Stimulated activated effector memory CD8-positive, alpha-beta T cell treated with anti-CD3 and anti-CD28 coated beads, Interleukin-12 subunit alpha, Interleukin-12 subunit beta, amount 100 ng/mL, for 72 hours (primary cell): Measurements from ENCODE around the gene SIRPA.

Source experiments
- ATAC-seq: fragments of 150-1000 bp; cut with Tn5 transposase; 2 replicates; pipeline ENCODE4 v1.10.0; 2021
- DNase-seq, 2 donors: peaks; one replicate each; pipeline ENCODE4 v3.0.0; 2021 to 2022; ENCODE audit warnings: low spot score in 2 of 2
- H3K27ac Mint-ChIP-seq: one replicate; pipeline ENCODE4 v1.8.0; 2022; ENCODE audit warnings: mild to moderate bottlenecking, mixed read lengths
- H3K36me3 Mint-ChIP-seq: one replicate; pipeline ENCODE4 v1.8.0; 2022; ENCODE audit warnings: mild to moderate bottlenecking, mixed read lengths
- H3K4me1 Mint-ChIP-seq: one replicate; pipeline ENCODE4 v1.8.0; 2022; ENCODE audit warnings: mixed read lengths
- H3K4me3 Mint-ChIP-seq: one replicate; pipeline ENCODE4 v1.8.0; 2022; ENCODE audit warnings: mild to moderate bottlenecking, mixed read lengths
- H3K9me3 Mint-ChIP-seq: one replicate; pipeline ENCODE4 v1.8.0; 2022; ENCODE audit warnings: mixed read lengths

Gene SIRPA

DNA sequence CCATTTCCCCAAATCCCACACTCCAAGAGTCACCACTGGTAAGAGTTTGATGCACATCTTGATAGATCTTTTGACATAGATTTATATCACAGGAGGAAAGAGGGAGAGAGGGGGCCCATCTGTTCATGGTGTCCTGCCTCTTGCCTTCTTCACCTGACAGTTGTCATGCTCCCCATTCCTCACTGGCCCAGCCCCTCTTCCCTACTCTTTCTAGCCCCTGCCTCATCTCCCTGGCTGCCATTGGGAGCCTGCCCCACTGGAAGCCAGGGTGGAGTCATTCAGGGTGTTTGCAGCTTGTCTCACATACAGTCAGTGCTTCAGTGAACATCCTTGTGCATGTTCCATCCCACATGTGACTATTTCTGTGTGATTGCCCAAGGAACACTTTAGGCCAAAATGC lies 27.6 kb downstream of the SIRPA start:
- no peak for DNase-seq
- Mint-ChIP-seq H3K9me3 (no peaks in the 10 kb centered on the region), H3K4me3 (no peak overlapping the region), H3K4me1 (no peaks in the 10 kb centered on the region), H3K36me3 (no peaks in the 10 kb centered on the region), H3K27ac (no peak overlapping the region)
- no peak for ATAC-seq

DNA sequence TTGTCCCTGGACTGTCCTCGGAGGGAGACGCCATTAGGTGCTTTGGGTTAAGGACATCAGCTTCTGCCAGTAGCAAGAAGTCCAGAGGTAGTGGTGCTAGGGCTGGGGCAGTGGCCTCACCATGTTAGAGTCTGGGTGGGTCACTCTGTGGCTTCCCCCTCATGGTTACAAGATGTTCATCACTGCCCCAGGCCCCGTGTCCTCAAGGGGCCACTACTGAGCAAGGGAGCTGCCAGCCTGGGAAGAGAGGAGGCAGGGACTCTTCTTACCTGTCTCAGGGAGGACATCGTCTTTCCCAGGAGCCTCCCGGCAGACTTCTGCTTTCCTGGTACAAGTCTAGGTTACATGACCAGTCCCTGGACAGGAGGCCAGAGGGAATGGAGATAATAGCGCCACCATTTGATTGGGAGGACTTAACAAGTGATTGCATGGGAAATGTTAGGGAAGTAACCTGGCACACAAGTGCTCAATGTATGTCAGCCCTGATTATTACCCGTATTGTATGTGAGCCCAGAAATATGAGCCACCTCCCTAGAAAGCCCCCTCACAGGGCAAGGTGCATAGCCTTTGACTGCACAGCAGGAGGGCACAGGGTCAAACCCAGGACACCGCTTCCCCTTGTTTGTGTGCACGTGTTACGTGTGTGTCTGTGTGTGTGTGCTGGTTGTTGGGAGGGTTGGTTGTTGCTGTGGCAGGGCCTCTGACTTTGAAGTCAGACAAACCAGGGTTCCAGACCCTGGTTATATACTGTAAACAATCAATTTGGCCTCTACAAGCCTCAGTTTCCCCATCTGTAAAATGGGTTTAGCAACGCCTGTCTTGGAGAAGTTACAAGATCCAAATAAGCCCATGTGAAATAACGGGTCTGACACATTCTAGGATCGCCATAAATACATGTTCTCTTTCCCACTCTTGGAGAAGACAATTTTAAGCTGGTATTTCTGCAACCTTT lies 30.0 kb downstream of the SIRPA start:
- H3K9me3 Mint-ChIP-seq = no peaks in the 10 kb centered on the region
- no peak overlapping the region for H3K27ac Mint-ChIP-seq
- H3K4me1 Mint-ChIP-seq = no peaks in the 10 kb centered on the region
- no peak for DNase-seq
- H3K4me3 Mint-ChIP-seq = no peak overlapping the region
- H3K36me3 Mint-ChIP-seq = no peaks in the 10 kb centered on the region
- no peak for ATAC-seq

DNA sequence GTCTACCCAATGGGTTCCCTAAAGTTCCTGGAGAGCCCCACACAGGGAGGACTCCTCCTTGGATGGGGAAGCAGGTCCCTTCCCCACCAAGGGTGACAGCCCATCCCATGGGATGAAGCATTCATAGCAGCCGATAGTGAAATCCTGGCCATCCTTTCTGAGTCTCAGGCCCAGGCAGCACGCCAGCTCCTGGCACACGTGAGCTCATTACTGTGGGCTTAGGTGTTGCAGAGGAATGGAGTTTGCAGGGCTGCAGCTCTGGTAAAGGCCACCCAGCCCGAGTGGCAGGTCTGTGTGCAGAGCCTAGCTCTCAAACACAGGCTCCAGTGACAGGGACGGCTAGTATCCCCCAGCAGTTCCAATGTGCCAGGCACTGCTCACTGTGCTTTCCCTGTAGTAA lies 31.0 kb downstream of the SIRPA start:
- no peaks in the 10 kb centered on the region for H3K9me3 Mint-ChIP-seq
- H3K36me3 Mint-ChIP-seq = no peaks in the 10 kb centered on the region
- no peak overlapping the region for H3K27ac Mint-ChIP-seq

DNA sequence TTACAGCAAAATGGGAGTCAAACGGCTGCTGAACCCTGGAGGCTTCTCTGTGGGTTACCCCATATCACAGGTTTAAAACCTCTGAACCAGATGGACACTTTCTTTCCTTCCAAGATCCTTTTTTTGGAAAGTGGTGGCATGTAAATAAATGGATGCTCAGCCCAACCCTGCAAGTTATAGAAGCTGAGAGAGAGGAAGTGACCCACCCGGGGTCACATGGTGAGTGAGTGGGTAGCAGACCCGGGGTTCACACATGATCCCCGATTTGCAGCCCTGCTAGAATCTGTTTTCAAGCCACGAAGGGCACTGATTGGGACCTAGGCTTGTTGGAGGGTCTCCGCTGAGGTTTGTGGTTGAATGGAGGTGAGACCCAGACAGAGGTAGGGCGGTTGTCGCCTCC lies 32.0 kb downstream of the SIRPA start:
- Mint-ChIP-seq H3K27ac (no peak overlapping the region), H3K4me3 (no peak overlapping the region), H3K36me3 (no peaks in the 10 kb centered on the region), H3K4me1 (no peaks in the 10 kb centered on the region), H3K9me3 (no peaks in the 10 kb centered on the region)
- no peak for DNase-seq
- ATAC-seq = no peak

More for the DNA sequence above, 31.0 kb downstream of the SIRPA start:
- Mint-ChIP-seq H3K4me3 (no peak overlapping the region), H3K4me1 (no peaks in the 10 kb centered on the region)
- DNase-seq (no peak), ATAC-seq (no peak)

DNA sequence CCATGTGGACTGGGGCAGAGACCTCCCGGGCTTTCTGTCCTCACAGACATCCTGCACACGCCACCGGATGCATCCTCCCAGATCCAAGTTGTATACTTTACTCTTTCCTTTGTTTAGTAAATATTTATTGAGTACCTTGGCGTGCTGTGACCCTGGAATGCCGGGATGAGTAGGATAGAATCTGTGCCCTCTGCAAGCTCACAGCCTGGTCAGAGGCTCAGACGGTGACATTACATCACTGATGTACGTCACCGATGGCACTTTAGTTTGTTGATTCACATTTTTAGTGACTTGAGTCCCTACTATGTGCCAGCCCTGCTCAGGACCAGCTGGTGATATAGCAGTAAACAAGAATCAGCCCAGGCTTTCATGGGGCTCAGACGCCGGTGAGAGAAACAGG lies 32.9 kb downstream of the SIRPA start:
- ATAC-seq = no peak
- Mint-ChIP-seq H3K27ac (no peak overlapping the region), H3K4me3 (no peak overlapping the region), H3K4me1 (no peaks in the 10 kb centered on the region), H3K9me3 (no peaks in the 10 kb centered on the region), H3K36me3 (no peaks in the 10 kb centered on the region)
- no peak for DNase-seq

DNA sequence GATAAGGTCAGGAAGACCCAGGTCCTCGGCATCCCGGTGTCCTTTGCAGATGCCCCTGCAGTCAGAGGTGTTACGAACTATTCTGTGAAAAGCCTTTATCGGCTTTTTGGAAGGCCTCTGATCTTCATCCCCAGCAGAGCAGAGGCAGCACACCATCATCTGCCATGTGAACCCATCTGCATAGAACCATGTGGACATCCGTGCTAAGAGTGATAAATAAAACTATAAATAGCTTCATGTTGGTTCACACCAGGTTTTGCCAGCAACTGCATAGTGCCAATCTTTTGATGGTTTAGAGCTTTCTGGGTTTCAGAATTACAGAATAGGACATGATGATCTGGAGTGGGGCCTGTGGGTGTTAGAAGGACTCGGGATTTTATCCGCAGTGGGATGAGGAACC lies 33.6 kb downstream of the SIRPA start:
- Mint-ChIP-seq H3K9me3 (no peaks in the 10 kb centered on the region), H3K4me3 (no peak overlapping the region), H3K36me3 (no peaks in the 10 kb centered on the region), H3K27ac (no peak overlapping the region), H3K4me1 (no peaks in the 10 kb centered on the region)
- DNase-seq (no peak), ATAC-seq (no peak)

DNA sequence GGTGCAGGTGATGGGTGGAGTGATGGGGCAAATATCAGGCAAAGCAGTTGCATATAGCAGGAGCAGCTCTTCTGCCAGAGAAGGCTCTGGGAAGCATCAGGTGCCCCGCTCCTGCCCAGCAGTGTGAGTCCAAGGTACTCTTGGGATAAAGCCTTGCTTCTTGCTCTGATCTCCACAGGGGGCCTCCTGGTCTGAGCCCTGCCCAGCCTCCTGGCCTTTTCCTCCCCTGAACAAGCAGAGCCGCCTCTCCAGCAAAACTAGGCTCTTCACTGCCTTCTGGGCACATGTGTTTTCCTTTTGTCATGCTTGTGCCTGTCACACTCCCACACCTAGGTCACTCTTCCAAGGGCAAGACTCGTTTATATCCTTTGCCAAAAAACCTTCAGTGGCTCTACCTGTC lies 34.3 kb downstream of the SIRPA start:
- H3K4me1 Mint-ChIP-seq = no peaks in the 10 kb centered on the region
- no peak overlapping the region for H3K4me3 Mint-ChIP-seq
- no peaks in the 10 kb centered on the region for H3K9me3 Mint-ChIP-seq
- ATAC-seq (no peak), DNase-seq (no peak)
- no peaks in the 10 kb centered on the region for H3K36me3 Mint-ChIP-seq
- no peak overlapping the region for H3K27ac Mint-ChIP-seq

DNA sequence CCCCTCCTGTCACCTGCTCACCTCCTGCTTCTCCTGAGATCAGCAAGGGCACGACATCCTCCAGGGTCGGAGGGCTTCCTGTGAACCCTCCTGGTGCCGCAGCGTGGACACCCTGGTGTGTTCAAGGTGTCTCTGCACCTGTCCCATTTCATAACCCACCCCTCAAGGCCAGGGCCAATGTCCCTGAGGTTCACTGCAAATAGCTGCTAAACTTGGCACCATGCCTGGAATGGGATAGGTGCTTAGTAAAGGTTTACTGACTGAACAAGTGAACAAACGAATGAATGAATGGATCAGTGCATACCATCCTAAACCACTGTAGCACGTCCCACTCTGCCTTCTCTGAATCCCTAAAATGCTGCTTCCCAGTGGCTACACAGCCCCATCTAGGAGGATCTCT lies 35.0 kb downstream of the SIRPA start:
- no peaks in the 10 kb centered on the region for H3K36me3 Mint-ChIP-seq
- DNase-seq (no peak), ATAC-seq (no peak)
- no peak overlapping the region for H3K27ac Mint-ChIP-seq
- H3K9me3 Mint-ChIP-seq = no peaks in the 10 kb centered on the region
- H3K4me1 Mint-ChIP-seq = no peaks in the 10 kb centered on the region
- no peak overlapping the region for H3K4me3 Mint-ChIP-seq

DNA sequence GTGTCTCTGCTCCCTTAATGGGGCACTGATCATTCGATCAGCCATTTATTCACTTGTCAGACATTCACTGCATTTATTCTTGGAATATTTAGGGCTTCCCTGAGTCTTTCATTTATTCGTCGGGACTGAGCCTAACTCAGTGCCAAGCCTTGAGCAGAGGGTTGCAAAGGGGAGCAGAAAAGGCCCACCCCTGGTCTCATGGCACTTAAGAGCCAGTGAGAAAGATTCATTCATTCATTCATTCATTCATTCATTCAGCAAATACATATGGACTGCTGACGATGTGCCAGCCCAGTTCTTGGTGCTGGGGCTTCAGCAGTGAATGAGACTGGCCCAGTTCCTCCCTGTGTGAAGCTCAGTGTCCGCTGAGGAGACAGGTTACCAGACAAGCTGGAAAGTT lies 36.6 kb downstream of the SIRPA start:
- H3K9me3 Mint-ChIP-seq = no peaks in the 10 kb centered on the region
- H3K27ac Mint-ChIP-seq = no peak overlapping the region
- no peak overlapping the region for H3K4me3 Mint-ChIP-seq
- ATAC-seq (no peak), DNase-seq (no peak)
- H3K36me3 Mint-ChIP-seq = no peaks in the 10 kb centered on the region
- H3K4me1 Mint-ChIP-seq = no peaks in the 10 kb centered on the region

DNA sequence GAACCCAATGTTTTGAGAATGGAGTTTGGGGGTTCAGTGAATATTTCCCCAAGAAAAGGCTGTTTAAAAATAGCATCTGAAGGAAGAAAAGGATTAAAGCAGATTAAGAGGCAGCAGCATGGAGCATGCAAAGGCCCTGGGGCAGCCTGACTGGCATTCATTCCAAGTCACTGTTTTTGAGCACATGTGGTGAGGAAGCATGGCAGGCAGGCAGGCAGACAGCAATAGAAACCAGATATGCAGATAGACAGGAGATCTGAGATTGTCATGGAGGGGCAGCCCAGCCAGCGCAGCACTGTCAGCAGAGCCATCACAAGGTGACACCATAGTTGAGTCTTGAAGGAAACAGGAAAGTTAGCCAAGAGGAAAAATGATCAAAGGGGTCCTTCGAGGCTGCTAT lies 37.8 kb downstream of the SIRPA start:
- H3K4me1 Mint-ChIP-seq = no peaks in the 10 kb centered on the region
- no peak for DNase-seq
- no peak overlapping the region for H3K4me3 Mint-ChIP-seq
- ATAC-seq = no peak
- no peak overlapping the region for H3K27ac Mint-ChIP-seq
- H3K9me3 Mint-ChIP-seq = no peaks in the 10 kb centered on the region
- H3K36me3 Mint-ChIP-seq = no peaks in the 10 kb centered on the region

DNA sequence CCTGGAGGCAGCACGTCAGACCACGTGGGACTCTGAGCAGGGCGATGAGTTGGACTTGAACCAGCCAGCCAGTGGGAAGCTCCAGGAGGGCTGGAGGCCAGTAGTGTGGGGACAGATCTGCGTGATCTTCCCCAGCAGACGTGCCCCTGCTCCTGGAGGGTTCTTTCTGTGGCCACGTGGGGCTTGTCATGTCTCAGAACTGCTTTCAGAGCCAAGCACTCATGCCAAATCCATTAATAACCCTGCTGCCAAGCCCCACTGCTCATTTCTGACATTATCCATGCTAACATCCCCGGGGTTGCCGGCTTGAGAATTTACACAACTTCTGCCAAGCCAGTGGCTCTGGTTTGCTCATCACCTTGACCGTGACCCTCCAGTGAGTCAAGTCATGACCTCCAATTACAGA lies 38.3 kb downstream of the SIRPA start:
- H3K4me1 Mint-ChIP-seq = no peaks in the 10 kb centered on the region
- no peak for DNase-seq
- no peak overlapping the region for H3K4me3 Mint-ChIP-seq
- no peak for ATAC-seq
- no peaks in the 10 kb centered on the region for H3K9me3 Mint-ChIP-seq
- H3K36me3 Mint-ChIP-seq = no peaks in the 10 kb centered on the region
- no peak overlapping the region for H3K27ac Mint-ChIP-seq

DNA sequence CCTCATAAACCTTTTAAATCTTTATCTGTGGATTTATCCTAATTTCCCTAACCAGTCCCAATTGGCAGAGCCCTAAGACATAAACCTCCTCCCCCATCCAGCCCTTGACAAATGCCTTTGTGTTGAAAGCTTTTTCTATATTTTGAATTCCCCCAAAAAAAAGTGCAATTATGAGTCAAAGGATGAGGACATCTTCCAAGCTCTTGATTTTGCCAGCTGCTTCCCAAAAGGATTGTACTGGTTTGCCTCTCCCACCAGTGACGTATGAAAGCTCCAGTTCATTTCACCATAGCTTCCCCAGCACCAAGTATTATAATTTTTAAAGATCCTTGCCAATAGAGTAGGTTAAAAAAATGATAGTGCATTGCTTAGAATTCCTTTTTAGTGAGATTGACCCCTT lies 38.9 kb downstream of the SIRPA start:
- Mint-ChIP-seq H3K9me3 (no peaks in the 10 kb centered on the region), H3K4me3 (no peak overlapping the region), H3K36me3 (no peaks in the 10 kb centered on the region), H3K4me1 (no peaks in the 10 kb centered on the region), H3K27ac (no peak overlapping the region)
- no peak for ATAC-seq
- DNase-seq = no peak

DNA sequence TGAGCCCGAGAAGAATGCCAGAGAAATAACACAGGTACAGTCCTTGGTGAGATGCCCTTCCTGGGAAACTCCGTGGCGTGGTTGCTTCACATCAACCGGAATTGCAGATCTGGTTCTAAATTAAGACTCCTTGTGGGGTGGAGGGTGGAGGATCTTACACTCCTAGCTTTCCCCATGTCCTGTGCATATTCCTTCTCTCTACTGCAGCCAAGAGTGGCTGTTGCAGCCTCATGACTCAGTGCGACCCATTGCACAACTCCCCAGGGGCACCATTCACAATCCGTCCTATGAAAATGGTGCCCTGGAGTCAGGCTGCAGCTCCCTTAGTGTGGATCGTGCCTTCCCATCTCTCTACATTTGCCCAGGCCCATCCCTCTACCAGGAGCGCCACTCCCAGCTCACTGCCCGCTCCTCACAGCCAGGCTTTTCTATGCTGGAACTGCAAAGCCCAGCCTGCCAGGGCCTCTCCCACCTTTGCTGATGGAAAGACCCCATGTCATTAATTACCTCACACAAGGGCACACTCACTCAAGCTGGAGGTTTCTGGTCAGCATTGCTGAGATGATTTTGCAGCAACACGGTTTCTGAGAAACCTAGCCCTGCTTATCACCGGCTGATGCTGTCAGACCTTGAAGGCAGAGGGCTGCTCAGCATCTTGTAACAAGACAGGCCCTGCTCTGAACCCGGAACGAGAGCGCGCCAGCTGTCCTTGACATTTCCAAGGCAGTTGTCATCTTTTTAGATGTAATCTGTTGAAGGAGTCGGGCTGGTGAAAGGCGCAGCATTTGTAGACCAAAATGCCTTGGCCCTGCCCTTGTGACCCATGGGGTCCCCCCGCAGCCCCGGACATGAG lies 39.7 kb downstream of the SIRPA start:
- H3K27ac Mint-ChIP-seq = no peak overlapping the region

DNA sequence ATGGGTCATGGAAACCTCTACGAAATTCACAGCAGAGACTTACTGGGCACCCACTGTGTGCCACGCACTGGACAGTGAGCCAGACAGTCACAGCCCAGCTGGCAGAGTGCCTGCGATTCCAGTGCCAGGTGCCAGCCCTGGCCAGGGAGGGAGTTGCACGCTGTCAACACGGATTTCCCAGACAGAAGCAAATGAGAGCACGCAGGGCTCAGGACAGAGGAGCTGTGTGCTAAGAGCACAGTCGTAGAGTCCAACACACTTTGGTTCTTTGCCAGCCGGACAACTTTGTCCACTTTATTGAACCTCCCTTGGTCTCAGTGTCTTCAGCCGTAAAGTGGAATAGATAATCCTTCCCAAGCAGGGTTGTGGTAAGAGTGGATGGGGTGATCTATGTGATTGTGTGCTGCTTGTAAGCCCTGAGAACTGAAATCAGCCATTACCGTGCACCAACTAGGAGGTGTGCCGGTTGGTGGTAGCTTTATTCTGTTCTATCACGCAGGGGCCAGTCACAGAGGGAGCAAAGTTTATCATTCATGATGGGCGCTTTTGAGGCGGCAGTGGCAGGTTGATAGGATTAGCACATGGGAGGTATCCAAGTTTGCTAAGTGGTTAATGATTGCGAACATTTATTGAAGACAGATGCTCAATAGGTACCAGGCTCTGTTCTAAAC lies 40.6 kb downstream of the SIRPA start:
- H3K9me3 Mint-ChIP-seq = no peaks in the 10 kb centered on the region
- no peak overlapping the region for H3K27ac Mint-ChIP-seq
- DNase-seq = no peak
- H3K4me3 Mint-ChIP-seq = no peak overlapping the region
- ATAC-seq = no peak
- H3K4me1 Mint-ChIP-seq = no peaks in the 10 kb centered on the region
- no peaks in the 10 kb centered on the region for H3K36me3 Mint-ChIP-seq

More for the DNA sequence above, 39.7 kb downstream of the SIRPA start:
- ATAC-seq (no peak), DNase-seq (no peak)
- no peaks in the 10 kb centered on the region for H3K36me3 Mint-ChIP-seq
- no peaks in the 10 kb centered on the region for H3K9me3 Mint-ChIP-seq
- no peaks in the 10 kb centered on the region for H3K4me1 Mint-ChIP-seq
- no peak overlapping the region for H3K4me3 Mint-ChIP-seq

DNA sequence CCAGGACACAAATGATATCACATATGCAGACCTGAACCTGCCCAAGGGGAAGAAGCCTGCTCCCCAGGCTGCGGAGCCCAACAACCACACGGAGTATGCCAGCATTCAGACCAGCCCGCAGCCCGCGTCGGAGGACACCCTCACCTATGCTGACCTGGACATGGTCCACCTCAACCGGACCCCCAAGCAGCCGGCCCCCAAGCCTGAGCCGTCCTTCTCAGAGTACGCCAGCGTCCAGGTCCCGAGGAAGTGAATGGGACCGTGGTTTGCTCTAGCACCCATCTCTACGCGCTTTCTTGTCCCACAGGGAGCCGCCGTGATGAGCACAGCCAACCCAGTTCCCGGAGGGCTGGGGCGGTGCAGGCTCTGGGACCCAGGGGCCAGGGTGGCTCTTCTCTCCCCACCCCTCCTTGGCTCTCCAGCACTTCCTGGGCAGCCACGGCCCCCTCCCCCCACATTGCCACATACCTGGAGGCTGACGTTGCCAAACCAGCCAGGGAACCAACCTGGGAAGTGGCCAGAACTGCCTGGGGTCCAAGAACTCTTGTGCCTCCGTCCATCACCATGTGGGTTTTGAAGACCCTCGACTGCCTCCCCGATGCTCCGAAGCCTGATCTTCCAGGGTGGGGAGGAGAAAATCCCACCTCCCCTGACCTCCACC lies 42.2 kb downstream of the SIRPA start:
- H3K4me3 Mint-ChIP-seq = no peak overlapping the region
- H3K9me3 Mint-ChIP-seq = no peaks in the 10 kb centered on the region
- no peaks in the 10 kb centered on the region for H3K4me1 Mint-ChIP-seq
- ATAC-seq (no peak), DNase-seq (no peak)
- H3K27ac Mint-ChIP-seq = no peak overlapping the region
- no peaks in the 10 kb centered on the region for H3K36me3 Mint-ChIP-seq
